Neural cell (in vitro differentiated cells): ENCODE results near the gene BTBD17. TPM values are rescaled to one million over a fixed set of nuclear protein-coding genes. Genes with fewer than 3 reads are reported as not detected.

ENCODE experiments used
- H2AFZ ChIP-seq: fragments of 200-600, 300-800 bp; sonication (generic), shearing (Covaris generic); 2 replicates; pipeline ENCODE4 v1.6.0; 2014; ENCODE audit warnings: low read depth, mild to moderate bottlenecking, antibody characterized with exemption, low read length, moderate library complexity
- H3F3A ChIP-seq: fragments of 200-600 bp; shearing (Covaris generic); 2 replicates; pipeline ENCODE4 v1.6.1; 2016; ENCODE audit warnings: mild to moderate bottlenecking, moderate library complexity, mixed read lengths, antibody characterized with exemption, low read length; ENCODE audit not compliant: insufficient read depth, poor library complexity, severe bottlenecking
- H3K27ac ChIP-seq: fragments of 200-600, 300-800 bp; sonication (generic), shearing (Covaris generic); 2 replicates; pipeline ENCODE4 v1.5.1; 2014; ENCODE audit warnings: mild to moderate bottlenecking, low read length, moderate library complexity
- H3K27me3 ChIP-seq: fragments of 300-800, 200-600 bp; sonication (generic), shearing (Covaris generic); 2 replicates; pipeline ENCODE4 v1.6.0; 2014; ENCODE audit warnings: mild to moderate bottlenecking, low read depth, low read length, moderate library complexity; ENCODE audit not compliant: insufficient read depth
- H3K36me3 ChIP-seq: fragments of 300-800, 200-600 bp; sonication (generic), shearing (Covaris generic); 2 replicates; pipeline ENCODE4 v1.5.1; 2014; ENCODE audit warnings: mild to moderate bottlenecking, antibody characterized with exemption, low read length, moderate library complexity; ENCODE audit not compliant: insufficient read depth
- H3K4me2 ChIP-seq: fragments of 300-800, 200-600 bp; sonication (generic), shearing (Covaris generic); 2 replicates; pipeline ENCODE4 v1.6.0; 2014; ENCODE audit warnings: mild to moderate bottlenecking, low read length
- H3K4me3 ChIP-seq: fragments of 300-800, 200-600 bp; sonication (generic), shearing (Covaris generic); 2 replicates; pipeline ENCODE4 v1.5.1; 2014; ENCODE audit warnings: mild to moderate bottlenecking, low read length, moderate library complexity
- H3K79me2 ChIP-seq: fragments of 200-600 bp; shearing (Covaris generic); replicated peaks from 2 replicates; pipeline ENCODE4 v1.6.0; 2014; ENCODE audit warnings: mild to moderate bottlenecking, low read length, moderate library complexity; ENCODE audit not compliant: insufficient read depth
- H3K9ac ChIP-seq: fragments of 300-800, 200-600 bp; sonication (generic), shearing (Covaris generic); 2 replicates; pipeline ENCODE4 v1.6.1; 2016; ENCODE audit warnings: mild to moderate bottlenecking, low read length, mixed read lengths
- H3K9me2 ChIP-seq: fragments of 200-600 bp; shearing (Covaris generic); 2 replicates; pipeline ENCODE4 v1.6.1; 2016; ENCODE audit warnings: mild to moderate bottlenecking, low read length, mixed read lengths; ENCODE audit not compliant: insufficient read depth
- H3K9me3 ChIP-seq: fragments of 200-600, 300-800 bp; sonication (generic), shearing (Covaris generic); 2 replicates; pipeline ENCODE4 v1.6.1; 2016; ENCODE audit warnings: mild to moderate bottlenecking, mixed run types, low read length, moderate library complexity, mixed read lengths
- H4K20me1 ChIP-seq: fragments of 200-600 bp; shearing (Covaris generic); 2 replicates; pipeline ENCODE4 v1.6.1; 2016; ENCODE audit warnings: mild to moderate bottlenecking, mixed run types; ENCODE audit not compliant: insufficient read depth
- CTCF ChIP-seq: fragments of 450-650 bp; IDR thresholded peaks from 2 replicates; pipeline ENCODE4 v1.5.1; 2014; ENCODE audit warnings: antibody characterized with exemption, mild to moderate bottlenecking, moderate library complexity; ENCODE audit not compliant: poor library complexity, severe bottlenecking
- EP300 ChIP-seq: fragments of 450-650 bp; conservative IDR thresholded peaks from 2 replicates; pipeline ENCODE4 v1.6.1; 2014; ENCODE audit warnings: antibody characterized with exemption, mild to moderate bottlenecking, moderate library complexity; ENCODE audit not compliant: poor library complexity, severe bottlenecking
- EZH2 ChIP-seq: fragments of 200-600, 300-800 bp; shearing (Covaris generic), sonication (generic); IDR thresholded peaks from 2 replicates; pipeline ENCODE4 v1.6.1; 2014; ENCODE audit warnings: antibody characterized with exemption, low read length, borderline replicate concordance, mild to moderate bottlenecking; ENCODE audit not compliant: insufficient read depth, poor library complexity, severe bottlenecking
- MXI1 ChIP-seq: fragments of 450-650 bp; conservative IDR thresholded peaks from 2 replicates; pipeline ENCODE4 v1.6.1; 2014; ENCODE audit warnings: antibody characterized with exemption, mild to moderate bottlenecking; ENCODE audit not compliant: poor library complexity, severe bottlenecking
- POLR2AphosphoS5 ChIP-seq: IDR thresholded peaks from 2 replicates; pipeline ENCODE4 v1.6.1; 2012
- RAD21 ChIP-seq: fragments of 450-650 bp; conservative IDR thresholded peaks from 2 replicates; pipeline ENCODE4 v1.6.1; 2014; ENCODE audit warnings: antibody characterized with exemption, mild to moderate bottlenecking, moderate library complexity
- SMC3 ChIP-seq: fragments of 450-650 bp; conservative IDR thresholded peaks from 2 replicates; pipeline ENCODE4 v1.6.1; 2014; ENCODE audit warnings: antibody characterized with exemption, mild to moderate bottlenecking, moderate library complexity; ENCODE audit not compliant: poor library complexity
- TAF1 ChIP-seq: IDR thresholded peaks from 2 replicates; pipeline ENCODE4 v1.6.1; 2012; ENCODE audit warnings: low read depth
- polyA plus RNA-seq: library from polyadenylated mRNA; depleted of rRNA; stranded (reverse); fragments of >200 nt; gene quantifications from 2 replicates; pipeline ENCODE4 v1.2.3, GENCODE V29; 2014
- TF ChIP-seq, protein P1 (sequence below): IDR thresholded peaks from 2 replicates; pipeline ENCODE4 v1.6.1; 2012; ENCODE audit warnings: borderline replicate concordance

The BTBD17 gene
- polyA plus RNA-seq, 1 donor from 2014 or later, result 5.3 TPM

DNA sequence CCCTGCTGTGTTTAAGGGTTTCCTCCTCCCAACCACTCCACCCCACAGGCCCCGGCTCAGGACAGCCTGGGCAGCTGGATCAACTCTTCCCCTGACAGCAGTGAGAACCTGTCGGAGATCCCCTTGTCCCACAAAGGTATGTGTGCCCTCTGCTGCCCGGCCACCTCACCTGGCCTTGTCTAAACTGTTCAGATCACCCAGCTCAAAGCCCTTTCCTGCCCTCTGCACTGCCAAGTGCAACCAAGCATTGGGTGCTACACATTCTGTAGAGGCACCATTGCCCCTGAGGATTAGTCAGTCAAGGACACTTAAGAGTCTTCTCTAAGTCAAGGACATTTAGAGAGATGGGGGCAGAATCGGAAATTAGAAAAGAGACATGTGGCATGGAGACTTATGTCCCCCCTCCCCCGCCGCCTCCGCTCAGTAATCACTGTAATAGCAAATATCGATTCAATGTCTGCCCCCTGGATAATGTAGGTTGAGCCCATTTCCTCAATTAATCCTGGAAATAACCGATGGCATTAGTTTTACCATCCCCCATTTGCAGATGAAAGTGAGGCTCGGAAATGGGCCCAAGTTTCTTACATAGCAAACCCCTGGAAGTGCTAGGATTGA, 8.1 kb downstream of the BTBD17 start:
- H3K9me2 ChIP-seq, result no peaks in the 10 kb centered on the region
- H3K27ac ChIP-seq, result no peak overlapping the region
- no peak overlapping the region for H2AFZ ChIP-seq
- TF ChIP-seq EP300, result no peak
- TF ChIP-seq POLR2AphosphoS5, result no peak
- TF ChIP-seq SMC3, result no peak
- TF ChIP-seq, protein P1, sequence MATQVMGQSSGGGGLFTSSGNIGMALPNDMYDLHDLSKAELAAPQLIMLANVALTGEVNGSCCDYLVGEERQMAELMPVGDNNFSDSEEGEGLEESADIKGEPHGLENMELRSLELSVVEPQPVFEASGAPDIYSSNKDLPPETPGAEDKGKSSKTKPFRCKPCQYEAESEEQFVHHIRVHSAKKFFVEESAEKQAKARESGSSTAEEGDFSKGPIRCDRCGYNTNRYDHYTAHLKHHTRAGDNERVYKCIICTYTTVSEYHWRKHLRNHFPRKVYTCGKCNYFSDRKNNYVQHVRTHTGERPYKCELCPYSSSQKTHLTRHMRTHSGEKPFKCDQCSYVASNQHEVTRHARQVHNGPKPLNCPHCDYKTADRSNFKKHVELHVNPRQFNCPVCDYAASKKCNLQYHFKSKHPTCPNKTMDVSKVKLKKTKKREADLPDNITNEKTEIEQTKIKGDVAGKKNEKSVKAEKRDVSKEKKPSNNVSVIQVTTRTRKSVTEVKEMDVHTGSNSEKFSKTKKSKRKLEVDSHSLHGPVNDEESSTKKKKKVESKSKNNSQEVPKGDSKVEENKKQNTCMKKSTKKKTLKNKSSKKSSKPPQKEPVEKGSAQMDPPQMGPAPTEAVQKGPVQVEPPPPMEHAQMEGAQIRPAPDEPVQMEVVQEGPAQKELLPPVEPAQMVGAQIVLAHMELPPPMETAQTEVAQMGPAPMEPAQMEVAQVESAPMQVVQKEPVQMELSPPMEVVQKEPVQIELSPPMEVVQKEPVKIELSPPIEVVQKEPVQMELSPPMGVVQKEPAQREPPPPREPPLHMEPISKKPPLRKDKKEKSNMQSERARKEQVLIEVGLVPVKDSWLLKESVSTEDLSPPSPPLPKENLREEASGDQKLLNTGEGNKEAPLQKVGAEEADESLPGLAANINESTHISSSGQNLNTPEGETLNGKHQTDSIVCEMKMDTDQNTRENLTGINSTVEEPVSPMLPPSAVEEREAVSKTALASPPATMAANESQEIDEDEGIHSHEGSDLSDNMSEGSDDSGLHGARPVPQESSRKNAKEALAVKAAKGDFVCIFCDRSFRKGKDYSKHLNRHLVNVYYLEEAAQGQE, result no peak
- TF ChIP-seq RAD21, result no peak
- TF ChIP-seq CTCF, result no peak
- no peak for TF ChIP-seq TAF1
- TF ChIP-seq EZH2, result no peak
- no peak for TF ChIP-seq MXI1
- peaks cover 27% of the 10 kb centered on the region for H3K27me3 ChIP-seq
- H3K9me3 ChIP-seq, result no peaks in the 10 kb centered on the region
- no peak overlapping the region for H3K4me2 ChIP-seq
- no peaks in the 10 kb centered on the region for H3K79me2 ChIP-seq
- H4K20me1 ChIP-seq, result no peaks in the 10 kb centered on the region
- no peaks in the 10 kb centered on the region for H3F3A ChIP-seq
- H3K36me3 ChIP-seq, result no peaks in the 10 kb centered on the region
- no peak overlapping the region for H3K9ac ChIP-seq
- no peak overlapping the region for H3K4me3 ChIP-seq

GRCh38 chr17:74351552-74352210, 10.0 kb downstream of the BTBD17 start:
- peak overlapping the region; percentile 59 for H3K4me3 ChIP-seq
- H3K79me2 ChIP-seq, result no peaks in the 10 kb centered on the region
- H3K36me3 ChIP-seq, result no peaks in the 10 kb centered on the region
- H3K27ac ChIP-seq, result no peak overlapping the region
- H3K4me2 ChIP-seq, result no peak overlapping the region
- no peaks in the 10 kb centered on the region for H3K9me2 ChIP-seq
- H4K20me1 ChIP-seq, result no peaks in the 10 kb centered on the region
- H3K27me3 ChIP-seq, result peaks cover 27% of the 10 kb centered on the region
- H3F3A ChIP-seq, result no peaks in the 10 kb centered on the region
- no peaks in the 10 kb centered on the region for H3K9me3 ChIP-seq
- H3K9ac ChIP-seq, result peak overlapping the region; percentile 38
- H2AFZ ChIP-seq, result no peak overlapping the region
- peak; percentile 66 for TF ChIP-seq MXI1
- TF ChIP-seq TAF1, result no peak
- TF ChIP-seq CTCF, result peak; percentile 71
